Karpas-422 (cell line): ENCODE data around the gene TALDO1. TPM values are rescaled to one million over a fixed set of nuclear protein-coding genes. Genes with fewer than 3 reads are reported as not detected.

Source experiments
- DNase-seq: peaks from one replicate; pipeline ENCODE4 v3.0.0-alpha.2; 2015
- H2AFZ ChIP-seq: fragments of 200-600 bp; sonication (generic); 2 replicates; pipeline ENCODE4 v1.6.1; 2014; ENCODE audit warnings: antibody characterized with exemption, low read length, mixed read lengths
- H3K27ac ChIP-seq: fragments of 200-600 bp; sonication (generic); 2 replicates; pipeline ENCODE4 v1.5.1; 2014; ENCODE audit warnings: mild to moderate bottlenecking, low read length, moderate library complexity
- H3K27me3 ChIP-seq: fragments of 200-600 bp; sonication (generic); 2 replicates; pipeline ENCODE4 v1.6.1; 2014; ENCODE audit warnings: low read length, mixed read lengths
- H3K36me3 ChIP-seq: fragments of 200-600 bp; sonication (generic); 2 replicates; pipeline ENCODE4 v1.6.1; 2014; ENCODE audit warnings: low read length, mixed read lengths; ENCODE audit not compliant: insufficient read depth
- H3K4me1 ChIP-seq: fragments of 200-600 bp; sonication (generic); 2 replicates; pipeline ENCODE4 v1.6.1; 2014; ENCODE audit warnings: mild to moderate bottlenecking, low read length, mixed read lengths
- H3K4me2 ChIP-seq: fragments of 200-600 bp; sonication (generic); 2 replicates; pipeline ENCODE4 v1.6.1; 2014; ENCODE audit warnings: low read length, low read depth, mild to moderate bottlenecking; ENCODE audit not compliant: poor library complexity, severe bottlenecking
- H3K4me3 ChIP-seq: fragments of 200-600 bp; sonication (generic); 2 replicates; pipeline ENCODE4 v1.5.1; 2014; ENCODE audit warnings: mild to moderate bottlenecking, antibody characterized with exemption, low read length, mixed read lengths
- H3K79me2 ChIP-seq: fragments of 200-600 bp; sonication (generic); 2 replicates; pipeline ENCODE4 v1.6.1; 2014; ENCODE audit warnings: mild to moderate bottlenecking, low read length, mixed read lengths
- H3K9ac ChIP-seq: fragments of 200-600 bp; sonication (generic); 2 replicates; pipeline ENCODE4 v1.6.0; 2014; ENCODE audit warnings: low read length
- H3K9me2 ChIP-seq: fragments of 200-600 bp; sonication (generic), shearing (Covaris generic); replicated peaks from 2 replicates; pipeline ENCODE4 v1.6.0; 2014; ENCODE audit warnings: mild to moderate bottlenecking, low read length, moderate library complexity; ENCODE audit not compliant: insufficient read depth
- H3K9me3 ChIP-seq: fragments of 300-700, 200-600 bp; sonication (generic); 2 replicates; pipeline ENCODE4 v1.6.1; 2014; ENCODE audit warnings: low read length, mixed read lengths
- H4K20me1 ChIP-seq: fragments of 200-600 bp; sonication (generic); 2 replicates; pipeline ENCODE4 v1.6.1; 2014; ENCODE audit warnings: mild to moderate bottlenecking, antibody characterized with exemption, low read length, low read depth; ENCODE audit not compliant: insufficient read depth
- total RNA-seq: library from RNA; depleted of rRNA; stranded (reverse); fragments of >200 nt; shearing (Covaris generic); gene quantifications from 2 replicates; pipeline ENCODE4 v1.2.3, GENCODE V29; 2014; ENCODE audit warnings: low replicate concordance

Gene TALDO1
- total RNA-seq, 1 experiment from 2014 or later, result 127 TPM

DNA sequence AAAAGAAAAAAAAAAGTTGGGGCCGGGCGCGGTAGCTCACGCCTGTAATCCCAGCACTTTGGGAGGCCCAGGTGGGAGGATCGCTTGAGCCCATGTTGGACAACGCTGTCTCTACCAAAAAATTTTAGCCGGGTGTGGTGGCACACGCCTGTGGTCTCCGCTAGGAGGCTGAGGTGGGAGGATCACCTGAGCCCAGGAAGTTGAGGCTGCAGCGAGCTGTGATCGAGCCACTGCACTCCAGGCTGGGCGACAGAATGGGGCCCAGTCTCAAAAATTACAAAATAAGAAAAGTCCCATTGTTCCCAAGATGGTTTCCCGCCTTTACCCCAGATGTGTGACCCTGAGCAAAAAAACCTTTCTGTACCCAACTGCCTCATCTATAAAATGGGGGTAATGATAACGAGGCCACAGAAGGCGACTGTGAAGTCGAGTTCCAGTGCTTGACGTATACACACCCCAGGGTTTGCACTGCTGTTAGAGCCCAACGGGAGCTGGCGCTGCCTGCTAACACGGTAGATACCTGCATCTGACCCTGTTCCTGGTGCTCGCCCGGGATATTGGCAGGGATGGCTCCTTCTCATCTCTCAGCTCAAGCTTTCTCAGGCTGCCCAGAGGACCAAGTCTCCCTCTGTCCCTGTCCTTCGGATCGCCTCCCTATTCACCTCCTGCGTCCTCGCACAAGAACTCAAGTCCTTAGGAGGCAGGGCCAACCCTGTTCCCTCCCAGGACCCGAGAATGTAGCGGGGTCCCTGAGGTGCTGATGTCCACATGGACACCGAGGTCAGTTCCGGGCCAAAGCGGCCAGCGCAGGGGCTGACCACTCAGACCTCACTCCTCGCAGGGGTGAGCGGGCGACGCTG, 61.4 kb downstream of the TALDO1 start:
- Histone ChIP-seq H3K9me3 (no peaks in the 10 kb centered on the region), H4K20me1 (peaks cover 34% of the 10 kb centered on the region), H3K9me2 (no peaks in the 10 kb centered on the region), H3K4me3 (peak overlapping the region; percentile 87), H2AFZ (no peak overlapping the region), H3K9ac (peak overlapping the region; percentile 85), H3K27ac (peak overlapping the region; percentile 75), H3K4me2 (peak overlapping the region; percentile 92), H3K36me3 (peaks cover 29% of the 10 kb centered on the region; the same call in 1 of the 2 replicates), H3K4me1 (peaks cover 44% of the 10 kb centered on the region), H3K79me2 (peaks cover 40% of the 10 kb centered on the region), H3K27me3 (no peaks in the 10 kb centered on the region)
- DNase-seq, result peak; percentile 78

DNA sequence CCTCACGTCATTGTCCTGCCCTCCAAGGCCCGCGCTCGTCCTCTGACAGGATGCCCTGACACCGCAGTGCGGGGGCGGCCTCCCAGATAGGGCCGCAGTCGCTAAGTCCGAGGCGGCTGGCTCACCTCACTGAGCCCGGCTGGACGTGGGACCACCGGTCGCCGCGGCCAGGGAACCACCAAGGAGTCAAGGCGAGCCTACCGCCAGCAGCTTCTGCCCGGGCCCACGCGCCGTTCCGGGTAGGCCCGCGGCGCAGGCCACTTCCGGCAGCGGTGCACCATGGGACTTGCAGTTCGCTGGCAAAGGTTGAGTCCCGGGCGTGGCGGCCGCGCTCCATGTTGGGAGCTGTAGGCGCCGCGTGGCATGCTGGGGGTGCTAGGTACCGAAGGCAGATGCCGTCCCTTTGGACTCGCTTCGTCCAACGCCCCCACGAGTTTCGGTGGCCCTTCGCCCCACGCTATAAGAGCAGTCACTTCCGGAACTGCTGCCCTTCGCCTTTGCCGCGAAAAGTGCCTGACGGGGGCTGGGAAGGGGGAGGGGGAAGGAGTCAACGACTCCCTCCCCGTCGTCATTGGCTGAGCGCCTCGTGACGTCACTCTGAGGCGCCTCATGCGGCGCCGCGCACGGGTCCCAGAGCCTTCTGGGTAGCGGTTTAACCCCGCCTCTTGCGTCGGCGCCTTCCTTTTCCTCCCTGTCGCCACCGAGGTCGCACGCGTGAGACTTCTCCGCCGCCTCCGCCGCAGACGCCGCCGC, 62.2 kb downstream of the TALDO1 start, which contains the start of gene RPLP2:
TSS of gene RPLP2 (plus strand) at position 681 of the 753 bp plus-strand sequence. CDS start 268 bp downstream, outside the sequence.
- peak within 1 kb of the TSS; percentile 87 for H3K4me3 ChIP-seq
- H3K9ac ChIP-seq, result peak within 1 kb of the TSS; percentile 85
- H3K4me1 ChIP-seq, result peaks cover 36% of the 10 kb centered on the region
- H3K27ac ChIP-seq, result peak within 1 kb of the TSS; percentile 75
- no peaks in the 10 kb centered on the region for H3K9me2 ChIP-seq
- peaks cover 40% of the 10 kb centered on the region for H3K79me2 ChIP-seq
- peaks cover 31% of the 10 kb centered on the region; the same call in 1 of the 2 replicates for H3K36me3 ChIP-seq
- H3K27me3 ChIP-seq, result no peaks in the 10 kb centered on the region
- peak within 1 kb of the TSS; percentile 93; the same call in 1 of the 2 replicates for H2AFZ ChIP-seq
- H3K4me2 ChIP-seq, result peak within 1 kb of the TSS; percentile 92
- no peaks in the 10 kb centered on the region for H3K9me3 ChIP-seq
- peak; percentile 99 for DNase-seq
- peaks cover 34% of the 10 kb centered on the region for H4K20me1 ChIP-seq

DNA sequence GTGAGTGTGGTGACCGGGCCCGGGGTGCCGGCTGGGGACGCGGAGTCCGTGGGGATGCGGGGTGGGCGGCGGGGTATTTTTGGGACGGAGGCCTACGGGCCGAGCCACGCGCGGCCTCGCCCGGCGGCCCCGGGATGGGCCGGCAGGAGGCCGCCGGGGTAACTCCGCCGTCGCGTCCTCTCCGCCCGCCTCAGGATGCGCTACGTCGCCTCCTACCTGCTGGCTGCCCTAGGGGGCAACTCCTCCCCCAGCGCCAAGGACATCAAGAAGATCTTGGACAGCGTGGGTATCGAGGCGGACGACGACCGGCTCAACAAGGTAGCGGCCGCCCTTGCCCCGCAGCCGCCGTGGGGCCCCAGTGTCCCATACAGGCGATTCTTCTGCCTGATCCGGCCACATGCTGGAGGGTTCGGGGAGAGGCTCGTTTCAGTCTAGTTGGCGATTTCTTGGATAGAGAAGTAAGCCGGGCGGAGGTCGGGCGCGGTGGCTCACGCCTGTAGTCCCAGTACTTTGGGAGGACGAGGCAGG, 62.8 kb downstream of the TALDO1 start:
- H3K4me3 ChIP-seq, result peak overlapping the region; percentile 87
- peak overlapping the region; percentile 75 for H3K27ac ChIP-seq
- H3K4me2 ChIP-seq, result peak overlapping the region; percentile 92
- H4K20me1 ChIP-seq, result peaks cover 34% of the 10 kb centered on the region
- peak overlapping the region; percentile 85 for H3K9ac ChIP-seq
- H3K36me3 ChIP-seq, result peaks cover 31% of the 10 kb centered on the region; the same call in 1 of the 2 replicates
- H3K27me3 ChIP-seq, result no peaks in the 10 kb centered on the region
- no peak overlapping the region for H2AFZ ChIP-seq
- no peaks in the 10 kb centered on the region for H3K9me2 ChIP-seq
- H3K79me2 ChIP-seq, result peaks cover 40% of the 10 kb centered on the region
- H3K4me1 ChIP-seq, result peaks cover 33% of the 10 kb centered on the region
- H3K9me3 ChIP-seq, result no peaks in the 10 kb centered on the region
- peak; percentile 63 for DNase-seq

DNA sequence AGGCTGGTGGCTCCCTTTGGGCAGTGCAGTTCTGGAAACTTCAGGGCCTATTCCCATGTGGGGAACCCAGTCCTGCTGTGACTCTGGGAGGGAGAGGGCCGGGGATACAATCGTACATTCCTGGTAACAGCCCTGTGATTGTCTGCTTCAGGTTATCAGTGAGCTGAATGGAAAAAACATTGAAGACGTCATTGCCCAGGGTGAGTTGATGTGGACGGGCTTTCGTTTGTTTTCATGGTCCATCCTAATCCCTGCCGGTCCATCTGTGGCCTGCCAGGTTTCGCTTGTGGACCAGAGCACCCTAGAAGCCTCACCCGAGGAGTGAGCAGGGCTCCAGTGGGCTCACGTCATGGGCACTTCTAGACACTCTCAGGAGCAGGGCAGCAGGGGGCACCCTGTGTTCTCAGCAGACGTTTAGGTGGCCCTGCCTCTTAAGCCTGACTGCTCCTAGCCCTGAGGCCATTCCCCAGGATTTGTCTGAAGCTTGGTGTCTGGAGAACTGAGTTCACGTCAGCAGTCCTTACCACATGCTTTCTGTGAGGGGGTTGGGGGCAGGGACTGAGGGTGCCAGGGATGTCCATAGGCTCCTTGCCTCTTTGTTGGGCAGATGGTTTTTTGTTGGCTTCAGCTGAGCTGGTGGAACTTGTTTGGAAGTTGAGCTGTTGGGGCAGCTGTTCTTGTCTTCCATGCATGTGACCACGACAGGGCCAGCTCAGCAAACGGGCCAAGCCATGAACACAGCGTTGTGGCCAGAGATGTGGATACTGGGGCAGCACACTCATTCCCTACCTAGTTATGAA, 64.4 kb downstream of the TALDO1 start:
- H3K27ac ChIP-seq, result peak overlapping the region; percentile 75; the same call in 1 of the 2 replicates
- H3K9ac ChIP-seq, result peak overlapping the region; percentile 85
- peak overlapping the region; percentile 87 for H3K4me3 ChIP-seq

GRCh38 chr11:812390-812789, 65.1 kb downstream of the TALDO1 start:
- H3K36me3 ChIP-seq, result peaks cover 31% of the 10 kb centered on the region; the same call in 1 of the 2 replicates
- H3K79me2 ChIP-seq, result peaks cover 40% of the 10 kb centered on the region
- no peak overlapping the region for H3K4me2 ChIP-seq

More for the DNA sequence above, 64.4 kb downstream of the TALDO1 start:
- peaks cover 34% of the 10 kb centered on the region for H4K20me1 ChIP-seq
- H3K9me3 ChIP-seq, result no peaks in the 10 kb centered on the region
- peaks cover 40% of the 10 kb centered on the region for H3K79me2 ChIP-seq
- no peak overlapping the region for H2AFZ ChIP-seq
- DNase-seq, result no peak
- H3K4me1 ChIP-seq, result peaks cover 24% of the 10 kb centered on the region
- H3K9me2 ChIP-seq, result no peaks in the 10 kb centered on the region
- no peaks in the 10 kb centered on the region for H3K27me3 ChIP-seq
- H3K36me3 ChIP-seq, result peaks cover 31% of the 10 kb centered on the region; the same call in 1 of the 2 replicates
- peak overlapping the region; percentile 92 for H3K4me2 ChIP-seq

GRCh38 chr11:813072-813455, 65.8 kb downstream of the TALDO1 start:
- Histone ChIP-seq H3K4me1 (peaks cover 19% of the 10 kb centered on the region), H3K4me2 (no peak overlapping the region), H3K9me3 (no peaks in the 10 kb centered on the region), H3K4me3 (no peak overlapping the region), H3K27ac (no peak overlapping the region), H3K79me2 (peaks cover 34% of the 10 kb centered on the region), H3K9me2 (no peaks in the 10 kb centered on the region), H3K27me3 (no peaks in the 10 kb centered on the region), H2AFZ (no peak overlapping the region), H4K20me1 (peaks cover 34% of the 10 kb centered on the region), H3K9ac (no peak overlapping the region), H3K36me3 (peaks cover 31% of the 10 kb centered on the region; the same call in 1 of the 2 replicates)
- no peak for DNase-seq

More at GRCh38 chr11:812390-812789, 65.1 kb downstream of the TALDO1 start:
- Histone ChIP-seq H3K9me3 (no peaks in the 10 kb centered on the region), H3K9me2 (no peaks in the 10 kb centered on the region), H3K27me3 (no peaks in the 10 kb centered on the region), H2AFZ (no peak overlapping the region), H3K27ac (no peak overlapping the region), H3K9ac (no peak overlapping the region), H3K4me1 (peaks cover 24% of the 10 kb centered on the region), H3K4me3 (no peak overlapping the region), H4K20me1 (peaks cover 34% of the 10 kb centered on the region)
- DNase-seq, result no peak

- H3K9me3 ChIP-seq, result no peaks in the 10 kb centered on the region
- H3K36me3 ChIP-seq, result peaks cover 31% of the 10 kb centered on the region; the same call in 1 of the 2 replicates
- H3K9me2 ChIP-seq, result no peaks in the 10 kb centered on the region
- H4K20me1 ChIP-seq, result peaks cover 34% of the 10 kb centered on the region
- no peak for DNase-seq
- no peak overlapping the region for H3K4me2 ChIP-seq
- peaks cover 14% of the 10 kb centered on the region for H3K4me1 ChIP-seq
- H3K4me3 ChIP-seq, result no peak overlapping the region
- H3K27ac ChIP-seq, result no peak overlapping the region
- H2AFZ ChIP-seq, result no peak overlapping the region
- H3K27me3 ChIP-seq, result no peaks in the 10 kb centered on the region
- no peak overlapping the region for H3K9ac ChIP-seq
- peaks cover 29% of the 10 kb centered on the region for H3K79me2 ChIP-seq
These were observed 66.3 kb downstream of the TALDO1 start for GRCh38 chr11:813456-814096.
